ENCODE results near the gene ZBTB46.
"Not testable (repeated sequence)": the region's sequence is repeated elsewhere in the genome, so short reads cannot be mapped to it uniquely, and the experiment has no call there.

ZBTB46 gene

GRCh38 chr20:63734946-63735858 lies 95.9 kb downstream of the ZBTB46 start:
- DNase-seq (ENCODE audit: low spot score) = no peak

- no peak for DNase-seq (ENCODE audit: low spot score)
These were observed 96.7 kb downstream of the ZBTB46 start for GRCh38 chr20:63734111-63734945.

GRCh38 chr20:63733579-63734081 lies 97.4 kb downstream of the ZBTB46 start:
- DNase-seq (ENCODE audit: low spot score) = no peak

DNA sequence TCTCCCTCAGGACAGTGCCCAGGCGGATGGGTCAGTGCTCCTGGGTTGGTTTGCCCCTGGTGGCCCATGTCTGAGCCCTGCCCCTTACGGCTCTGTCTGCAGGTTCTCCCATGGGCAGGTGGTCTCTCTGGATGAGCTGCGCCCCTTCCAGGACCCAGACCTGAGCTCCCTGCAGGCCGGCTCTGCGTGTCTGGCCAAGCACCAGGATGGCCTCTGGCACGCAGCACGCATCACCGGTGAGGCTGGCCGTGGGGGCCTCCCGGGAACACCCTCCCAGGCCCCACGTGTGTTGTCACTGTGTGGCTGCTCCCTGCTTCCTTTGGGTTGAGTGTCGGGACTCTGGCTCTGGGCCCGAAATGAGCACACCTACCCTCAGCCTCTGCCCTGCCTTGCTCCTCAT lies 97.9 kb downstream of the ZBTB46 start:
- DNase-seq (ENCODE audit: low spot score) = no peak

- DNase-seq (ENCODE audit: low spot score) = no peak
These were observed 98.7 kb downstream of the ZBTB46 start for GRCh38 chr20:63732118-63733095.

- no peak for DNase-seq (ENCODE audit: low spot score)
These were observed 99.7 kb downstream of the ZBTB46 start for GRCh38 chr20:63731410-63731809.

DNA sequence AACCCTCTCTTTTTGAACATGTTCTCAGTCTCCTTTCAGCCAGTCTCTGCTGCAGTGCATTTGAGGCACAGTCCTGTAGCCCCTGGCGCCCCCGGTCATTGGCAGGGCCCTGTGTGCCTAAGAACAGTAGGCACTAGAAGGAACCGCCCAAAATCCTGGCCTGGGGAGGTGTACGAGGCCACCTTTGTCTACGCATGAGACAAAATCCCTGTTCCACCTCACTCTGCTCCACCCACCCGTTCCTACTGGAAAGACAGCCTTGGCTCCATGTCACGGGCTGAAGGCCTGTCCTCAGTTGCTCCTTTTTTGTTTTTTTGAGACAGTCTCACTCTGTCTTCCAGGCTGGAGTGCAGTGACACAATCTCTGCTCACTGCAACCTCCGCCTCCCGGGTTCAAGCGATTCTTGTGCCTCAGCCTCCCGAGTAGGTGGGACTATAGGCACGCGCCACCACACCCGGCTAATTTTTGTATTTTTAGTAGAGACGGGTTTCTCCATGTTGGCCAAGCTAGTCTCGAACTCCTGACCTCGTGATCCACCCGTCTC lies 100.8 kb downstream of the ZBTB46 start:
- not testable (repeated sequence) for DNase-seq (ENCODE audit: low spot score)

- DNase-seq (ENCODE audit: low spot score) = not testable (repeated sequence)
These were observed 108.0 kb downstream of the ZBTB46 start for GRCh38 chr20:63722967-63723622.

DNA sequence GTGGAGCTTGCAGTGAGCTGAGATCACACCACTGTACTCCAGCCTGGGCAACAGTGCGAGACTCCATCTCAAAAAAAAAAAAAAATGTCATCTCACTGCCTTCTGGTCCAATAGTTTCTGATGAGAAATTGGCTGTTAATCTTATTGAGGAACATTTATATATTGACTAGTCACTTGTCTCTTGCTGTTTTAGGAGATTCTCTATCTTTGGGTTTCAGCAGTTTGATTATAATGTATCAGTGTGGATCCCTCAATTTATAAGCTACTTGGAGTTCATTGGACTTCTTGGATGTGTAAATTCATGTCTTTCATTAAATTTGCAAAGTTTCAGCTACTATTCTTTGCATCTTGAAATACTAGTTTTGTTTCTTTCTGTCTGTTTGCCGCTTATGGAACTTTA lies 112.1 kb downstream of the ZBTB46 start:
- DNase-seq (ENCODE audit: low spot score) = no peak

- no peak for DNase-seq (ENCODE audit: low spot score)
These were observed 116.2 kb downstream of the ZBTB46 start for GRCh38 chr20:63714858-63715257.

GRCh38 chr20:63712191-63712590 lies 118.9 kb downstream of the ZBTB46 start:
- DNase-seq (ENCODE audit: low spot score) = no peak

GRCh38 chr20:63711085-63711645 lies 119.9 kb downstream of the ZBTB46 start:
- no peak for DNase-seq (ENCODE audit: low spot score)

DNA sequence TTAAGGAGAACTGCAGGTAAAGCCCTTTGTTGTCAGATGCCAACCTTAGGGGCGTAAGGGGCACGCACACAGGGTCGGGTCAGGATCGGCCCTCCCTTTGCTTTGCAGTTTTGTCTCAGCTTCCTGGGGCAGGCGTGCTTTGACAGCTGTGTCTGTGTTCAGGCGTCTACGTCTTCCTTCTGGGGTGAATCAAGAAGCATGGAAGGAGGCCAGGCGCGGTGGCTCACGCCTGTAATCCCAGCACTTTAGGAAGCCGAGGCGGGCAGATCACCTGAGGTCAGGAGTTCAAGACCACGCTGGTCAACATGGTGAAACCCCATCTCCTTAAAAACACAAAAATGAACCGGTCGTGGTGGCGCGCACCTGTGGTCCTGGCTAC lies 121.9 kb downstream of the ZBTB46 start:
- no peak for DNase-seq (ENCODE audit: low spot score)

DNA sequence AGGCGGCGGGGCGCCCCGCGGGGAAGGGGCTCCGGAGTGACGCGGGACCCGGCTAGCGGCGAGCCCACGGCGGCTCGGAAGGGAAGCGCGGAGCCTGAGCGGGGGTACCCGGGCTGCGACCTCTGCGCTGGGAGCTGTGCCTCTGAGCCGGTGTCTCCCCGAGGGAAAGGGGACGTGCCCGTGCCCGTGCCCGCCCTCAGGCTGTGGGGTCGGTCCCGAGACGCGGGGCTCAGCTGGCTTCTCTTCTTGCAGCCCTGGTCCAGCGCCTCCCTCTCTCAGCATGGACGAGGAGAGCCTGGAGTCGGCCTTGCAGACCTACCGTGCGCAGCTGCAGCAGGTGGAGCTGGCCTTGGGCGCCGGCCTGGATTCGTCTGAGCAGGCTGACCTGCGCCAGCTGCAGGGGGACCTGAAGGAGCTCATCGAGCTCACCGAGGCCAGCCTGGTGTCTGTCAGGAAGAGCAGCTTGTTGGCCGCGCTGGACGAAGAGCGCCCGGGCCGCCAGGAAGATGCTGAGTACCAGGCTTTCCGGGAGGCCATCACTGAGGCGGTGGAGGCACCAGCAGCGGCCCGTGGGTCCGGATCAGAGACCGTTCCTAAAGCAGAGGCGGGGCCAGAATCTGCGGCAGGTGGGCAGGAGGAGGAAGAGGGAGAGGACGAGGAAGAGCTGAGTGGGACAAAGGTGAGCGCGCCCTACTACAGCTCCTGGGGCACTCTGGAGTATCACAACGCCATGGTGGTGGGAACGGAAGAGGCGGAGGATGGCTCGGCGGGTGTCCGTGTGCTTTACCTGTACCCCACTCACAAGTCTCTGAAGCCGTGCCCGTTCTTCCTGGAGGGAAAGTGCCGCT lies 122.5 kb downstream of the ZBTB46 start:
- peak; percentile 24 for DNase-seq (ENCODE audit: low spot score)

DNA sequence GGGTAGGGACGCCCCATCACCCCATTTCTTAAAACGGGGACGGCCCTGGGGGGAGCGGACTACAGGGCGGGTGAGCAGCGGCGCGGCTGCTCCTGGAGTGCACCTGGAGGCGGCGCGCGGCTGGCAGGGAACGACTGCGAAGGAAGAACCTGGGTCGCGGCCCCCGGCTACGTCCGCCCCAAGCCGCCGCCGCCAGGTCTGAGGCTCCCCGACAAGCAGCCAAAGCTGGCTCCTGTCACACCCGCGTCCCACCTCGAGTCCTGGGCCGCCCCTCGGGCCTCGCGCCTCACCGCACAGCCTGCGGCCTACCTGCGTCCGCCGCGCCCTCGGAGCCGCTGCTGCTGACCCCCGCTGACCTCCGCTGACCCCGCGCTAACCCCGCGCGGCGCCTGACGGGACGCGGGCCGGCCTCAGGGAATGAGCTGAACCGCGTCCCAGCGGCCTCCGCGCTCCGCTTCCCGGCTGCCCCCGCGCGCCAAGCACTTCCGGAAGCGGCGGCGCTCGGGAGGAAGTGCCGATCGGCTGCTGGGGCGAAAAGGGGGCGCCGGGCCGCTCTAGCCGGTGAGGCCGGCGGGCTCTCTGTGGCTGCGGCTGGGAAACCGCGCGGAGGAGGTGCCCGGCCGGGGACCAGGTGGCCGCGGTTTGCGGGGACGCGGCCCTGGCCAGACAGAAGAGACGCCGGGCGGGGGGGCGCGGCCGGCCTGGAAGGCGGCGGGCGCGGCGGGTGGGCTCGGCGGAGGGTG lies 123.3 kb downstream of the ZBTB46 start, which contains the start of the genes ARFRP1 and ZGPAT:
TSS of gene ARFRP1 (minus strand) at position 419 of the 743 bp plus-strand sequence. CDS start 885 bp downstream, outside the sequence.
TSS of gene ZGPAT (plus strand) at position 482 of the 743 bp plus-strand sequence. CDS start 542 bp downstream, outside the sequence.
- peak; percentile 96 for DNase-seq (ENCODE audit: low spot score)

- DNase-seq (ENCODE audit: low spot score) = peak; percentile 70
These were observed 124.1 kb downstream of the ZBTB46 start for GRCh38 chr20:63706852-63707557.

DNA sequence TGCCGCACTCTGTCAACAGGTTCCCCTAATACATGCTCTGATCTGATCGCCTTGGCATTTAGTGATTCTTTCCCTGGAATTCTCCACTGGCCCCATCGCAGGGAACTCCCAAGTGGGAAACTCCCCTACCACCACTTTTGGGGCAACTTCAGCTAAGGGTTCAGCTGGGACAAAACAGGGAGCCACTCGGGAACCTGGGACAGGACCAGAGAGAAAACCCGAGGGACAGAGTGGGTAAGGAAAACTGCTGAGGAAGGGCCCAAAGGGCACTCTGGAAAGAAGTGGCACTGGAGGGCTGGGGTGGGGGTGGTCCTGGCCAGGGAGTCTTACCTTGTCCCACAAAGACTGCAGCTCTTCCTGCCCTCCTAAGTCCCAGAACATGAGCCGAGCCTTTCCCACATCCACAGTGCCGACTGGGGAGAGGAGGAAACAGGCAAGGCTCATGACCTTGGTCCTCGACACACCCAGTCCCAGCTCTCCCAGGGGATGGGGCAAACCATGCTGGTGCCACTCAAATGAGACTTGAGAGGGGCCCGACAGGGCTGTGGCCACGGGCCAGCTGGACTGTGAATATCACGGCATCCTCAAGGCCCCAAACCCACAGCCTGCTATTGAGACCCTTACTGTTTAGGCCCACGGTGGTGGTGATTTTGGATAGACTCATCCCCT lies 124.9 kb downstream of the ZBTB46 start:
- no peak for DNase-seq (ENCODE audit: low spot score)
